ENCODE data around the gene FBXL7. TPM values are rescaled to one million over a fixed set of nuclear protein-coding genes. Genes with fewer than 3 reads are reported as not detected.

The FBXL7 gene
- total and polyA plus RNA-seq, 12 donors = 8.7 to 33.4 (median 23.5) TPM

- Histone ChIP-seq H3K4me3 (no peak overlapping the region), H3K27me3 (no peaks in the 10 kb centered on the region), H3K9me3 (no peaks in the 10 kb centered on the region), H3K36me3 (peaks cover 0 to 3% (median 0%) of the 10 kb centered on the region in 9 donors), H3K4me1 (peaks cover 0 to 31% (median 10%) of the 10 kb centered on the region in 9 donors), H3K27ac (no peak overlapping the region)
- intact Hi-C loops (cut with DNase I) = no loop called here
- WGBS, 2 donors = 66 to 75% methylated on average over 4 of the region's 4 CpGs
- ATAC-seq (peak in 4 of 8 donors; percentile 25 to 58 (median 46)), DNase-seq (no peak)
- no peak for TF ChIP-seq CTCF (IDR thresholded peaks at IDR 0.05)
Observed at GRCh38 chr5:15550502-15551112, 50.6 kb downstream of the FBXL7 start.

GRCh38 chr5:15551113-15551504 lies 51.1 kb downstream of the FBXL7 start:
- no peak for TF ChIP-seq CTCF (IDR thresholded peaks at IDR 0.05)
- no peak overlapping the region for H3K4me3 ChIP-seq
- no peak for DNase-seq
- H3K27ac ChIP-seq = no peak overlapping the region
- H3K9me3 ChIP-seq = no peaks in the 10 kb centered on the region
- H3K36me3 ChIP-seq = peaks cover 0 to 3% (median 0%) of the 10 kb centered on the region in 9 donors
- no peaks in the 10 kb centered on the region for H3K27me3 ChIP-seq
- intact Hi-C loops (cut with DNase I) = no loop called here
- peaks cover 0 to 31% (median 10%) of the 10 kb centered on the region in 9 donors for H3K4me1 ChIP-seq
- ATAC-seq = no peak
- WGBS, 2 donors = 69 to 71% methylated on average over 4 of the region's 4 CpGs

DNA sequence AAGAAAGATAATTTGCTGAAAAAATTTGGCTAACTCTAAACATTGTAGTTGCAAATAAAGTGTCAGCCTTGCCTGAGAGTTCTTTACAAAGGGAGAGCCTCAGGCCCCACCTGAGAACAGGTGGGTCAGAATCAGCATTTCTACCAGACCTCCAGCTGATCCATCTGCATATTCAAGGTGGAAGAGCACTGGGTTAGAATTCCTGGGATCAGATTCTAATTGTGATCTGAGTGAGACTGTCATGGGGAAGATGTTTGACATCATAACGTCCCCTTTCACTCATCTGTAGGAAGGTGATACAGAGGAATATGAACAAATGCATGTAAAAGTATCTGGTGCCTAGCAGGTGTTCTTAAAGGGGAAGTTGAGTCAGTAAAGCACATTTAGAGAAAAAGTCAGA lies 54.6 kb downstream of the FBXL7 start:
- DNase-seq = no peak
- Histone ChIP-seq H3K27me3 (no peaks in the 10 kb centered on the region), H3K4me3 (no peak overlapping the region), H3K27ac (no peak overlapping the region), H3K9me3 (no peaks in the 10 kb centered on the region), H3K4me1 (peaks cover 0 to 27% (median 12%) of the 10 kb centered on the region in 9 donors), H3K36me3 (peaks cover 0 to 3% (median 0%) of the 10 kb centered on the region in 9 donors)
- intact Hi-C loops (cut with DNase I) = no loop called here
- no peak for ATAC-seq
- 85 to 86% methylated on average over 1 of the region's 1 CpG for WGBS, 2 donors
- TF ChIP-seq CTCF (IDR thresholded peaks at IDR 0.05) = no peak

- WGBS, 2 donors = 92 to 93% methylated on average over 5 of the region's 5 CpGs
- H3K27me3 ChIP-seq = no peaks in the 10 kb centered on the region
- intact Hi-C loops (cut with DNase I) = no loop called here
- no peak for TF ChIP-seq CTCF (IDR thresholded peaks at IDR 0.05)
- no peak overlapping the region for H3K27ac ChIP-seq
- no peak overlapping the region for H3K4me3 ChIP-seq
- H3K4me1 ChIP-seq = peaks cover 0 to 25% (median 12%) of the 10 kb centered on the region in 9 donors
- H3K36me3 ChIP-seq = peaks cover 0 to 3% (median 0%) of the 10 kb centered on the region in 9 donors
- peak in 2 of 8 donors; percentile 31 to 48 for ATAC-seq
- no peak for DNase-seq
- no peaks in the 10 kb centered on the region for H3K9me3 ChIP-seq
Observed at GRCh38 chr5:15555176-15555575, 55.2 kb downstream of the FBXL7 start.

Data from heart right ventricle (tissue), 16 donors.